Testis (tissue), 2 donors: ENCODE data around the gene FUCA2.

ENCODE experiments used
- CTCF ChIP-seq, 3 experiments: fragments of 450-650 bp in 2 of 3; fragments of 200-600 bp in 1 of 3; sonication (generic) in 1 of 3; IDR thresholded peaks; one replicate each; pipeline ENCODE4 v1.5.1; 2016 to 2019; ENCODE audit warnings: antibody characterized with exemption in 3 of 3, mild to moderate bottlenecking in 2 of 3, moderate library complexity in 1 of 3
- POLR2A ChIP-seq: fragments of 450-650 bp; IDR thresholded peaks from one replicate; pipeline ENCODE4 v1.6.1; 2017; ENCODE audit warnings: antibody characterized with exemption, mild to moderate bottlenecking, moderate library complexity

- no peak for TF ChIP-seq CTCF (IDR thresholded peaks at IDR 0.05)
- TF ChIP-seq POLR2A: no peak
These were observed 5.3 kb downstream of the FUCA2 start for GRCh38 chr6:143506199-143506598.
